Putamen (tissue), 1 donor: ENCODE measurements around the gene MED8.

Experiments
- DNase-seq: peaks from one replicate; pipeline ENCODE4 v3.0.0-alpha.2; 2016; ENCODE audit warnings: low spot score

MED8 gene

DNA sequence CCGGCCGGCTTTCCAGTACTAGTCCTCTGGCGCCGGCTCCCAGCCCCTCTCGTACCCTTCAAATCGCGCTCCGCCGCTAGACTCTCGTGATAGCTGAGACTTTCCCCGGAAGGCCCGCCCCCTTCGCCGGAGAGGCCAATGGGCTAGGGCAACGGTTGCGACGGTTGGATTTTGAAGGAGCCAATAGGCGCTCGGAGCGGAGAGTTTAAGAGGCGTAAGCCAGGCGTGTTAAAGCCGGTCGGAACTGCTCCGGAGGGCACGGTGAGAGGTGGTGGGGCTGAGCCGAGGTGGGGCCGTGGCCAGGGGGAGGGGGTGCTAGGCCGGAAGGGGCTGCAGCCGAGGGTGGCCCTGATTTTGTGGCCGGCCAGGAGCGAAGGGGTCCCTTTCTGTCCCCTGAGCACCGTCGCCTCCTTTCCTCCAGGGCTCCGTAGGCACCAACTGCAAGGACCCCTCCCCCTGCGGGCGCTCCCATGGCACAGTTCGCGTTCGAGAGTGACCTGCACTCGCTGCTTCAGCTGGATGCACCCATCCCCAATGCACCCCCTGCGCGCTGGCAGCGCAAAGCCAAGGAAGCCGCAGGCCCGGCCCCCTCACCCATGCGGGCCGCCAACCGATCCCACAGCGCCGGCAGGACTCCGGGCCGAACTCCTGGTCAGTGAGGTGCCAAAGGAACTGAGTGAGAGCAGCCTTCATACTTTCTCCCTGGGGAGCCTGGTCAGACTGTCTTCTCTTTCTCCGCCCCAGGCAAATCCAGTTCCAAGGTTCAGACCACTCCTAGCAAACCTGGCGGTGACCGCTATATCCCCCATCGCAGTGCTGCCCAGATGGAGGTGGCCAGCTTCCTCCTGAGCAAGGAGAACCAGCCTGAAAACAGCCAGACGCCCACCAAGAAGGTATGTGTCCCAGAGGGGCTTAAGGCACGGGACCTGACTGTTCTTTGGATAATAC is 30.6 kb downstream of the MED8 start, which contains the start of gene CDC20:
CDC20 (plus strand) TSS at position 236 of the 948 bp plus-strand sequence; CDS start at position 471, 235 bp downstream.
- DNase-seq, result peak; percentile 96

DNA sequence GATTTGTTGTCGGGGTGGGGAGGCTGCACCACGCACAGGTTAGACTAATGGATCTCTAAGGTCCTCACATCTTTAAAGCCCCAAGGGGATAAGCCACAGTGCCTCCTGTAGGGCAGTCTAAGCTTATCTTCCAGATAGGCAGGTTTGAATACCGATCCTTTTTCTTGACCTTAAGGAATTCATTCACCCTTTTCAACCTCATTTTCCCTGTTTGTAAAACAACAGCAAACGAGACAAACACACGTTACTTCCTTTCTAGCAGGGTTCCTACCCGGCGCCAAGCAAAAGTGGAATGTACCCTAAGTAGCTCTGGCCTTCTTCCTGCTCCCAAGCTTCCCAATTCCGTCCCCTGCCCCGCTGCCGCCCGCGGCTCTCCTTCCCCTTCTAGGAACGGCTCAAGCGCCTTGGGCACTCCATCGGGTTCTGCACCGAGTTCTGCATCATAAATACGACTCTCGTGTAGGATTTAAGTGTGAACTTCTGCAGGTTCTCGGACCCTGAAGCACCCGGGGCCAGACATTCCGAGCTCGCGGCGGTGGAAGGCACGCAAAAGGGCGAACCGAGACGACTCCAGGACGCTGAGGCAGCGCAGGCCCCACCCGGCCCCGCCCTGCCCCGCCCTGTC is 31.4 kb downstream of the MED8 start:
- DNase-seq, result no peak

- DNase-seq, result no peak
Measured at GRCh38 chr1:43357251-43357650, 32.3 kb downstream of the MED8 start.

DNA sequence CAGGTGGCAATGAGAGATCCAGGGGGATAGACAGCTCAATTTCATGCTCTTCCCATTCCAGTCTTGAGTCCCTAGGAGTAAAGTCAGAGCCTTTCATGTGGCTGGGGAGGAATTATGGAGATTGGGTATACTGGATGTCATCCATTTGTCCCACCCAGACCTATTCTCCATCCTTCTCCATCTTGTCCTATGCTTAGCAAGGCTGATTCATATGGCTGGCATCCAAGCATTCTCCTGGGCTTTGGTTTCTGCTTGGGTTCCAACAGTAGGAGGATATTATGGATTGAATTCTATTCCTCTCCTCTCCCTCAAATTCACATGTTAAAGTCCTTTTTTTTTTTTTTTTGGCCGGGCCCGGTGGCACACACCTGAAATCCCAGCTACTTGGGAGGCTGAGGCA is 34.7 kb downstream of the MED8 start:
- DNase-seq, result no peak

DNA sequence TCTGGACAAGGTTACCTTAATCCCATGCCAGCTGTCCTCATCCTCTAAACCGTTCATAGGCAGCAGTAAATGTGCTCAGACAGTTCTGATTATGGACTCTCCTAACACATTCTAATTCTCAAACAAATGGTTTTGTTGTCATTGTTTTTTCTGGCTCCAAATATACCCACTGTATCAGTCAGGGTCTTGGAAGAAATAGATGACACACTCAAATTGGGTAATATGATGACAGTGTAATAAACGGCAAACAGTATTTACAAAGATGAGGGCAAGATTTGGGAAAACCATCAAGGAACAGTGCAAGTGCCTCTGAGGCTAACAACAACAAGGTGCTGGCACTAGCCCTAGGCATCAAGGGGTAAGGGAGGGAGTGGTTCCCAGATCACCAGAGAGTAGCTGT is 35.1 kb downstream of the MED8 start:
- no peak for DNase-seq

DNA sequence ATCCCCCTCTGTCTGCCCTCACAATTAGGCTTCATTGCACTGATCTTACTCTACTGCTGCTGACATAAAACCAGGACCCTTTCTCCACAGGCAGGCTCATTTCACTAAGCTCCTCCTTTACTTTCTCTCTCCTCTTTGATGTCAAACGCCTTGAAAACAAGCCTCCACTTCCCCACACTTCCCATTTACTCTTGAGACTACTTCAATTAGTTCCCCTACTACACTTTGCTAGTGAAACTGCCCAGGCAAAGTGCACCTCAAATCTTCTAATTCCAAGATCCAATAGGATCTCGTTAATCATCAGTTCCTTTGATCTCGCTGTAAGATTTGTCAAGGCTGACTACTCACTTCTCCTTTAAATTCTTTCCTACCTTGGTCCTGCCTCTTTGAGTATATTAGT is 36.7 kb downstream of the MED8 start:
- no peak for DNase-seq

- DNase-seq, result no peak
Measured at GRCh38 chr1:43352351-43352705, 37.3 kb downstream of the MED8 start.

DNA sequence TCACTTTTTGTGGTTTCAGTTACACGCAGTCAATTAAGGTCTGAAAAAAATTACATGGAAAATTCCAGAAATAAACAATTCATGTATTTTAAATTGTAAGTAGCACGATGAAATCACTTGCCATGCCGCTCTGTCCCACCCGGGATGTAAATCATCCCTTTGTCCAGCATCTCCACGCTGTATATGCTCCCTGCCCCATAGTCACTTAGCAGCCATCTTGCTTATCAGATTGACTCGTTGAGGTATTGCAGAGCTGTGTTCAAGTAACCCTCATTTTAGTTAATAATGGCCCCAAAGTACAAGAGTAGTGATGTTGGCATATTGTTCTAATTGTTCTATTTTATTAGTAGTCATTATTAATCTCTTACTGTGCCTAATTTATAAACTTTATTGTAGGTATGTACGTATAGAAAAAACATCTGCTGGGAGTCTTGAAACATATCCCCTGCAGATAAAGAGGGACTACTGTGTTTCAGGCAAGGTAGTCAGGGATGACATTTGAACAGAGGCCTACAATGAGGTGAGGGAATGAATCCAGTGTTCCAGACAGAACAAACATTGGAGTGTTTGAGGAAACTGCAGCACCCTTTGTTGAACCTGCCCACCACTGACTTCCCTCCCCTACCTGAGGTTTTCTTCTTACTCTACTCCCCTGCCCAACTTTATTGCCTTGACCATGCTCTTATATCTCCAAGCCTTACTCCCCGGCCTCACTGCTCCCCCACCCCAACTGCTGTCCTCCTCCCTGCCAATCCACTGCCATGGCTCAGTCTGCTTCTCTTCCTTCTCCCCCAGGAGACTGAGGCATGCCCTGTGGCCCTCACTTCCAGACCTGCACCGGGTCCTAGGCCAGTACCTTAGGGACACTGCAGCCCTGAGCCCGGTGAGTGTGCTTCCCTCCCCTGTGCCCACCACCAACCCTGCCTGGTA is 37.9 kb downstream of the MED8 start:
- DNase-seq, result no peak

DNA sequence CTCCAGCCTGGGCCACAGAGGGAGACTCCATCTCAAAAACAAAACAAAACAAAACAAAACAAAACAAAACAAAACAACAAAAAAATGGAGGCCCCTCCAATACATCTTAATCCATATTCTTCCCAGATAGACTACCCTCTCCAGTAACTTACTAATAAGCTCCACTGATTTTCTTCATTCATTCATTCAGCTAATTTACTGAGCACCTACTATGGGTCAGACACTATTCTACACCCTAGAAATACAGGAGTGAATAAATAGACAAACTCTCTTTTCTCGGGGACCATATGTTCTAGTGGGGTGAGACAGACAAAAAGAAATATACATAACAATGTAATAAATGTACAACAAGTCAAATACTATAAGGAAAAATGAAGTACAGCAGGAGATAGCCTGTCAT is 38.6 kb downstream of the MED8 start:
- DNase-seq, result no peak

DNA sequence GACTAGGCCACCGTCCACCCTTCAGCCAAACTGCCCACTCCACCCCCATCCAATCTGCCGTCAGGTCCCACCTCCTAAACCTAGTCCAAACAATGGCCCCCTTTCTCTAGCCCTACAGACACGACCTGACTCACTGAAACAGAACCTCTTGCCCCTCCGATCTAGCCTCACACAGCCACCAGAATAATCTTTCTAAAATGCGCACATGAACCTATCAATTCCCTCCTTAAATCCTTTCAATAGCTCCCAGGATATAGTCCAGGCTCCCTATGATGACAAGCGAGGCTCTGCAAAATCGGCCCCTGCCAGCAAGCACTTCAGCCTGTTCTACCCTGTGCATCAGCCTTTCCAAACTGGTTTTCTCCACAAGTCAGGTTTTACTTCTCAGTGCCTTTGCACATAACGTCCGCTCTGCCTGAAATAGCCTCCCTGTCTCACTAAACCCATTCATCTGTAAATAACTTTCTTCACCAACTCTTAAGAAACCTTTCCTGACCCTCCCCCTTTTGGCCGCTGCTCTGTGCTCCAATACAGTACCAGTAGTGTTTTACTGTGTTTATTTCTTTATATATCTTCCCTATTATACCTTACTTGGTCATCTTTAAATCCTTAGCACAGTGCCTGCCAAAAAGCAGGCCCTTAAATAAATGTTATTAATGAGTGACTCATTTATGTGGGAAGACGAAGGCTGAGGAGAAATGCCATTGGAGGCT is 39.9 kb downstream of the MED8 start:
- DNase-seq, result no peak

GRCh38 chr1:43348809-43349593 is 40.6 kb downstream of the MED8 start:
- peak; percentile 45 for DNase-seq

DNA sequence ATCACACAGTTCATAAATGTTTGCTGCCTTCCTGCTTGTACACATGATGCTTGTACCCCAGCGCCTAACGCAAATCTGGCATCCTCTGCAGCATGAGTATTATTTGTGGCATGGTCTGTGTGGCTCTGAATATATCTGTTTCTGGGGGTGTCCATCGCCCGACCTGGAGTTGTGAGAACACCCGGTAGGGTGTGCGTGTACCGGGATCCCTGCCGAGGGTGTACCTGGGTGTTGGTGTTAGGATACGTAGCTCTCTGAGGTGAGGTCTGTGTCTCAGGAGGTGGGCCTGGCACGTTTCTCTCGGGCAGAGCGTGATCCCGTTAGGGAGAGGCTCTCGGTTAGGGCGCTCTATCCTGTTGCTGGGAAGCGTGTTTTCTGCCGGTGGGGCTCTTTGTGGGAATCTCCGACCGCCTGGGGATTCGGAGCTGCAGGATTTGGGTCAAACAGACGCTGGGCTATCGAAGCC is 41.2 kb downstream of the MED8 start:
- DNase-seq, result no peak

DNA sequence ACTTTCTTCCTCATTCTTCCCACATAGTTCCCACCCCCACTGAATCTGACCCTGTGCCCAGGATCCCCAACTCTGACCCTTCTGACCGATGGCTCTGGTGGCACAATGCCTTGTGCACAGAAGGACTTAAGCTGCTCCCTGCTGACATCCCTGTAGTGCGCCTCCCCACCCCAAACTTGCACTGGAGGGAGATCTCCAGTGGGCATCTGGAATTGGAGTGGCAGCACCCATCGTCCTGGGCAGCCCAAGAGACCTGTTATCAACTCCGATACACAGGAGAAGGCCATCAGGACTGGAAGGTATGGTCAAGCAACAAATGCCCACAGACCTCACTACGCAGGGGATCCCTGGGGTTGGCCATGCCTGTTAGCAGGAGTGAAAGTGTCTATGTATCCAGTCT is 43.0 kb downstream of the MED8 start:
- DNase-seq, result no peak

DNA sequence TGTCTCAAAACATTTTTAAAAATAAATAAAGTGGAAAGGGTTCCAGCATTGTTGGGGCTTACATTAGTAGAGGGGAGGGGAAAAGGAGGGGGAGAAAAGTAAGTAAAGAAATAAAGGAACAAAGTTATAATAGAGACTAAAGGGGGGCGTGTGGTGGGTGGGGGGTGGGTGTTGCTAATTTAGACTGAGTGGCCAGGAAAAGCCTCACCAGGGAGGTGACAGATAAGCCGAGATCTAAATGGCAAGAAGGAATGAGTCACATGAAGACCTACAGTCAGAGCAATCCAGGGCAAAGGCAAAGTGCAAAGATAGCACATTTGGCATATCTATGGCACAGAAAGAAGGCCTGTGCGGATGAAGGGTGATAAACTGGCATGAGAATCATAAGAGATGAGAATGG is 44.5 kb downstream of the MED8 start:
- no peak for DNase-seq

- no peak for DNase-seq
Measured at GRCh38 chr1:43344267-43344850, 45.2 kb downstream of the MED8 start.

- DNase-seq, result no peak
Measured at GRCh38 chr1:43340559-43340958, 49.0 kb downstream of the MED8 start.

- DNase-seq, result no peak
Measured at GRCh38 chr1:43339584-43340232, 49.9 kb downstream of the MED8 start.

DNA sequence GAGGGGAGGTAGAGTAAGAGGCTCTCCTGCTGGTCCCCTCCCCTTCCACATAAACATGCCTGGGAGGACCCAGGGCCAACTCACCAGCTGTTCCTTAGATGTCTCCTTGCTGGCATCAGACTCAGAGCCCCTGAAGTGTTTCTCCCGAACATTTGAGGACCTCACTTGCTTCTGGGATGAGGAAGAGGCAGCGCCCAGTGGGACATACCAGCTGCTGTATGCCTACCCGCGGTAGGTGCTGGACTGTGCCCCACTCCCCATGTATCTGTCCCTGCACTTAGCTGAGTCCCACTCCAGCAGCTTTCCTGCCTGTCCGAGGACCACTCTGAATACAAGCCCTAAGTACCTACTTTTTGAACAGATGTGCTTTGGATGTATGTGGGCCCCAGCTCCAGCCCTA is 51.6 kb downstream of the MED8 start:
- no peak for DNase-seq

DNA sequence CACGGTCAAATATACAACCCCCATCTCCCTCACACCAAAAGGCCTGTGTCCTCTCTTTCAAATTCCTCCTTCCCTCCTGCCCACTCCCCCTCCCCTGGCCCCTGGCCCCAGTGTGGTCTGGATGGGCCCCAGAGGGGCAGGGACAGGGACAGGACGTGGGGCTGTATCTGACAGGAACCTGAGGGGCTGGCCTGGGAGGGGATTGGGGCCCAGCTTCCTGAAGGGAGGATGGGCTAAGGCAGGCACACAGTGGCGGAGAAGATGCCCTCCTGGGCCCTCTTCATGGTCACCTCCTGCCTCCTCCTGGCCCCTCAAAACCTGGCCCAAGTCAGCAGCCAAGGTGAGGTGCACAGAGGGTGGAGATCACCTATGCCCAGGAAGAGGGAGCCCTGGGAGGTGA is 52.0 kb downstream of the MED8 start, which contains the start of gene MPL:
MPL (plus strand) TSS at position 231 of the 400 bp plus-strand sequence; CDS start at position 262, 31 bp downstream.
- DNase-seq, result no peak
